Central memory CD4-positive, alpha-beta T cell (primary cell): ENCODE results near the gene SEMA4D.

ENCODE experiments used
- DNase-seq: peaks from one replicate; pipeline ENCODE4 v3.0.0; 2022

SEMA4D gene

GRCh38 chr9:89428901-89429890 is 68.7 kb downstream of the SEMA4D start:
- peak; percentile 70 for DNase-seq

GRCh38 chr9:89428222-89428761 is 69.6 kb downstream of the SEMA4D start:
- DNase-seq, result no peak

- DNase-seq, result no peak
Observed at GRCh38 chr9:89427621-89428221, 70.2 kb downstream of the SEMA4D start.

- no peak for DNase-seq
Observed at GRCh38 chr9:89426384-89426961, 71.4 kb downstream of the SEMA4D start.

- no peak for DNase-seq
Observed at GRCh38 chr9:89425921-89426383, 72.0 kb downstream of the SEMA4D start.

GRCh38 chr9:89425024-89425805 is 72.7 kb downstream of the SEMA4D start:
- DNase-seq, result no peak

- no peak for DNase-seq
Observed at GRCh38 chr9:89422151-89422975, 75.5 kb downstream of the SEMA4D start.

- DNase-seq, result no peak
Observed at GRCh38 chr9:89421595-89421994, 76.3 kb downstream of the SEMA4D start.

GRCh38 chr9:89420397-89421178 is 77.3 kb downstream of the SEMA4D start:
- no peak for DNase-seq

- DNase-seq, result no peak
Observed at GRCh38 chr9:89419978-89420394, 77.9 kb downstream of the SEMA4D start.

GRCh38 chr9:89418882-89419640 is 78.9 kb downstream of the SEMA4D start:
- peak; percentile 75 for DNase-seq

GRCh38 chr9:89418474-89418845 is 79.5 kb downstream of the SEMA4D start:
- no peak for DNase-seq

- no peak for DNase-seq
Observed at GRCh38 chr9:89417832-89418473, 80.0 kb downstream of the SEMA4D start.

- DNase-seq, result no peak
Observed at GRCh38 chr9:89414670-89415324, 83.1 kb downstream of the SEMA4D start.

GRCh38 chr9:89413963-89414638 is 83.8 kb downstream of the SEMA4D start:
- no peak for DNase-seq

GRCh38 chr9:89412951-89413350 is 85.0 kb downstream of the SEMA4D start:
- DNase-seq, result no peak

- DNase-seq, result no peak
Observed at GRCh38 chr9:89412541-89412940, 85.4 kb downstream of the SEMA4D start.

GRCh38 chr9:89411759-89412158 is 86.2 kb downstream of the SEMA4D start:
- no peak for DNase-seq
